IMR-90 (cell line): ENCODE data around the gene CARD16. TPM values are rescaled to one million over a fixed set of nuclear protein-coding genes. Genes with fewer than 3 reads are reported as not detected.

Experiments
- ATAC-seq: fragments of 200-7000 bp; cut with Tn5 transposase; 2 replicates; pipeline ENCODE4 v1.9.1; 2020; ENCODE audit warnings: low read depth, mild to moderate bottlenecking, moderate library complexity
- BruUV-seq: library from RNA; stranded (reverse); fragments of 400-500 nt; replicated peaks from 2 replicates; lab custom pipeline; 2021; lab: Mats Ljungman, UMichigan
- CTCF ChIA-PET: fragments of 300-600 bp; formaldehyde crosslinking; extraction: SDS; loops from one replicate; lab custom pipeline; 2021; ENCODE audit warnings: antibody characterized with exemption; lab: Yijun Ruan, JAX
- POLR2A ChIA-PET: fragments of 300-600 bp; sonication (Branson Sonifier 250); formaldehyde crosslinking; loops from one replicate; lab custom pipeline; 2022; ENCODE audit warnings: antibody characterized with exemption; ENCODE audit not compliant: unreplicated experiment; lab: Charles Lee
- DNase-seq: peaks from one replicate; pipeline ENCODE4 v3.0.0; 2013
- H2AFZ ChIP-seq: replicated peaks from 2 replicates; pipeline ENCODE3; 2013; ENCODE audit warnings: low read length, mild to moderate bottlenecking; ENCODE audit not compliant: poor library complexity
- H2AK5ac ChIP-seq: 2 replicates; pipeline ENCODE4 v1.6.1; 2013; ENCODE audit warnings: low read depth, low read length, inconsistent platforms
- H2AK9ac ChIP-seq: replicated peaks from 2 replicates; pipeline ENCODE3; 2013; ENCODE audit warnings: mild to moderate bottlenecking, low read depth, low read length, moderate library complexity; ENCODE audit not compliant: poor library complexity
- H2BK120ac ChIP-seq: 2 replicates; pipeline ENCODE4 v1.6.1; 2013; ENCODE audit warnings: low read depth, low read length, inconsistent platforms
- H2BK15ac ChIP-seq: 3 replicates; pipeline ENCODE4 v1.6.1; 2013; ENCODE audit warnings: low read depth, low read length, inconsistent platforms
- H2BK20ac ChIP-seq: 2 replicates; pipeline ENCODE4 v1.6.1; 2013; ENCODE audit warnings: low read depth, mild to moderate bottlenecking, inconsistent platforms, low read length, moderate library complexity
- H2BK5ac ChIP-seq: 2 replicates; pipeline ENCODE4 v1.6.1; 2013; ENCODE audit warnings: mild to moderate bottlenecking, low read depth, low read length, inconsistent platforms; ENCODE audit not compliant: poor library complexity, severe bottlenecking
- H3K14ac ChIP-seq: replicated peaks from 2 replicates; pipeline ENCODE4 v1.6.1; 2013; ENCODE audit warnings: low read depth, low read length, inconsistent platforms
- H3K18ac ChIP-seq: 2 replicates; pipeline ENCODE4 v1.6.1; 2013; ENCODE audit warnings: low read depth, low read length, control low read depth
- H3K23ac ChIP-seq: 2 replicates; pipeline ENCODE4 v1.6.1; 2013; ENCODE audit warnings: low read depth, low read length, inconsistent platforms
- H3K27ac ChIP-seq: 2 replicates; pipeline ENCODE4 v1.5.1; 2013; ENCODE audit warnings: mild to moderate bottlenecking, control low read depth, low read length; ENCODE audit not compliant: insufficient read depth
- H3K27me3 ChIP-seq: 2 replicates; pipeline ENCODE4 v1.6.1; 2013; ENCODE audit warnings: low read length; ENCODE audit not compliant: control insufficient read depth, insufficient read depth
- H3K36me3 ChIP-seq: 2 replicates; pipeline ENCODE4 v1.6.1; 2013; ENCODE audit warnings: low read length, mixed read lengths; ENCODE audit not compliant: control insufficient read depth, insufficient read depth
- H3K4ac ChIP-seq: 2 replicates; pipeline ENCODE4 v1.6.1; 2013; ENCODE audit warnings: low read depth, low read length, inconsistent platforms
- H3K4me1 ChIP-seq: 2 replicates; pipeline ENCODE4 v1.6.1; 2013; ENCODE audit warnings: low read length, mixed read lengths; ENCODE audit not compliant: control insufficient read depth, insufficient read depth
- H3K4me2 ChIP-seq: 2 replicates; pipeline ENCODE4 v1.6.1; 2013; ENCODE audit warnings: low read depth, mild to moderate bottlenecking, control low read depth, low read length, moderate library complexity
- H3K4me3 ChIP-seq: 2 replicates; pipeline ENCODE4 v1.5.1; 2013; ENCODE audit warnings: low read depth, mild to moderate bottlenecking, control low read depth, low read length, moderate library complexity; ENCODE audit not compliant: insufficient read depth
- H3K56ac ChIP-seq: 2 replicates; pipeline ENCODE4 v1.6.1; 2013; ENCODE audit warnings: low read length, inconsistent platforms; ENCODE audit not compliant: insufficient read depth; ENCODE audit errors: extremely low read depth
- H3K79me1 ChIP-seq, 2 experiments: 2 replicates each; pipeline ENCODE4 v1.6.1; 2013; ENCODE audit warnings: low read length in 2 of 2, inconsistent platforms in 1 of 2, low read depth in 1 of 2
- H3K9ac ChIP-seq: 2 replicates; pipeline ENCODE4 v1.6.1; 2013; ENCODE audit warnings: low read depth, low read length, control low read depth
- H3K9me1 ChIP-seq: 2 replicates; pipeline ENCODE4 v1.6.1; 2013; ENCODE audit warnings: low read length, inconsistent platforms; ENCODE audit not compliant: insufficient read depth
- H3K9me3 ChIP-seq: 2 replicates; pipeline ENCODE4 v1.6.1; 2013; ENCODE audit warnings: low read length; ENCODE audit not compliant: control insufficient read depth, insufficient read depth
- H4K20me1 ChIP-seq: 2 replicates; pipeline ENCODE4 v1.6.1; 2013; ENCODE audit warnings: low read length, inconsistent platforms; ENCODE audit not compliant: insufficient read depth
- H4K5ac ChIP-seq: 2 replicates; pipeline ENCODE4 v1.6.1; 2013; ENCODE audit warnings: mild to moderate bottlenecking, low read depth, low read length, control low read depth
- H4K8ac ChIP-seq, 2 experiments: 2 replicates each; pipeline ENCODE4 v1.6.1; 2013; ENCODE audit warnings: low read depth in 2 of 2, low read length in 2 of 2, control low read depth in 1 of 2, inconsistent platforms in 1 of 2
- H4K91ac ChIP-seq: 2 replicates; pipeline ENCODE4 v1.6.1; 2013; ENCODE audit warnings: low read depth, low read length, inconsistent platforms; ENCODE audit not compliant: insufficient read depth
- RAD21 ChIP-seq: IDR thresholded peaks from 2 replicates; pipeline ENCODE4 v1.6.1; 2012; ENCODE audit warnings: low read length, improper control_type of control experiment
- WGBS, 2 experiments: methylation state at CpG; one replicate each; pipeline versions ENCODE4 v1.1.5 to v1.1.7; 2013; ENCODE audit warnings: missing lambda C conversion rate in 2 of 2; ENCODE audit not compliant: insufficient read length in 1 of 2; ENCODE audit errors: extremely low coverage in 2 of 2; 5-methylcytosine and 5-hydroxymethylcytosine counted together
- dilution Hi-C: fragments of 300-500 bp; cut with HindIII; formaldehyde crosslinking; loops from one replicate; pipeline ENCODE4 v1.14.3; 2018; ENCODE audit warnings: low sequenced_read_pairs; ENCODE audit not compliant: unreplicated experiment
- in situ Hi-C: fragments of 300-500 bp; cut with MboI; formaldehyde crosslinking; loops from 3 replicates; pipeline ENCODE4 v1.14.3; 2019; ENCODE audit warnings: low sequenced_read_pairs, inconsistent platforms, mixed read lengths
- intact Hi-C: fragments of 100-400 bp; cut with micrococcal nuclease; formaldehyde crosslinking; loops from 2 replicates; pipeline ENCODE4 v1.10.0; 2022
- polyA plus RNA-seq, 3 experiments: library from polyadenylated mRNA; depleted of rRNA; stranded (reverse); fragments of >200 nt; gene quantifications; 2 replicates each; pipeline ENCODE4 v1.2.3, GENCODE V29; 2012; ENCODE audit warnings: low replicate concordance in 1 of 3
- total RNA-seq: library from RNA; depleted of rRNA; stranded (reverse); fragments of >200 nt; gene quantifications from 2 replicates; pipeline ENCODE4 v1.2.3, GENCODE V29; 2012
- TF ChIP-seq, protein P1 (sequence below): conservative IDR thresholded peaks from 2 replicates; pipeline ENCODE4 v1.5.1; 2012; ENCODE audit warnings: mild to moderate bottlenecking, low read depth, low read length, improper control_type of control experiment

The CARD16 gene
- total and polyA plus RNA-seq, 2 of the 4 experiments (the other 2 are of a cell fraction) = 7.9 to 29.2 TPM

GRCh38 chr11:105000797-105001196, 44.3 kb downstream of the CARD16 start:
- Histone ChIP-seq H3K36me3 (no peaks in the 10 kb centered on the region), H4K20me1 (no peaks in the 10 kb centered on the region), H2AFZ (no peak overlapping the region), H4K91ac (no peak overlapping the region), H2AK9ac (no peak overlapping the region), H2BK15ac (no peak overlapping the region), H2BK120ac (no peak overlapping the region), H3K18ac (no peak overlapping the region), H3K4me1 (peaks cover 3% of the 10 kb centered on the region), H4K5ac (no peak overlapping the region), H2BK20ac (no peak overlapping the region), H3K9me1 (no peaks in the 10 kb centered on the region; the same call in 1 of the 2 replicates), H3K9ac (no peak overlapping the region), H3K27ac (no peak overlapping the region), H2AK5ac (no peak overlapping the region), H3K23ac (no peak overlapping the region), H3K4me3 (no peak overlapping the region), H3K27me3 (no peaks in the 10 kb centered on the region), H3K9me3 (no peaks in the 10 kb centered on the region), H3K4me2 (no peak overlapping the region), H3K79me1 (no peaks in the 10 kb centered on the region), H3K4ac (peak overlapping the region; percentile 27; the same call in 1 of the 2 replicates), H3K56ac (no peak overlapping the region), H3K14ac (no peak overlapping the region), H4K8ac (no peak overlapping the region), H2BK5ac (no peak overlapping the region)
- in situ Hi-C loops (no loop called here), intact Hi-C loops (no loop called here), dilution Hi-C loops (no loop called here)
- DNase-seq (no peak), ATAC-seq (no peak)
- no TSS peak for BruUV-seq
- TF ChIP-seq, protein P1, sequence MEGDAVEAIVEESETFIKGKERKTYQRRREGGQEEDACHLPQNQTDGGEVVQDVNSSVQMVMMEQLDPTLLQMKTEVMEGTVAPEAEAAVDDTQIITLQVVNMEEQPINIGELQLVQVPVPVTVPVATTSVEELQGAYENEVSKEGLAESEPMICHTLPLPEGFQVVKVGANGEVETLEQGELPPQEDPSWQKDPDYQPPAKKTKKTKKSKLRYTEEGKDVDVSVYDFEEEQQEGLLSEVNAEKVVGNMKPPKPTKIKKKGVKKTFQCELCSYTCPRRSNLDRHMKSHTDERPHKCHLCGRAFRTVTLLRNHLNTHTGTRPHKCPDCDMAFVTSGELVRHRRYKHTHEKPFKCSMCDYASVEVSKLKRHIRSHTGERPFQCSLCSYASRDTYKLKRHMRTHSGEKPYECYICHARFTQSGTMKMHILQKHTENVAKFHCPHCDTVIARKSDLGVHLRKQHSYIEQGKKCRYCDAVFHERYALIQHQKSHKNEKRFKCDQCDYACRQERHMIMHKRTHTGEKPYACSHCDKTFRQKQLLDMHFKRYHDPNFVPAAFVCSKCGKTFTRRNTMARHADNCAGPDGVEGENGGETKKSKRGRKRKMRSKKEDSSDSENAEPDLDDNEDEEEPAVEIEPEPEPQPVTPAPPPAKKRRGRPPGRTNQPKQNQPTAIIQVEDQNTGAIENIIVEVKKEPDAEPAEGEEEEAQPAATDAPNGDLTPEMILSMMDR = 0 out of 2 replicates have a peak, but pooled peaks have one; percentile 21
- TF ChIP-seq RAD21 = no peak
- 40% methylated on average over 1 of the region's 7 CpGs; no CpG with 5 or more reads in 1 of the 2 experiments for WGBS, 2 experiments
- ChIA-PET CTCF (no interaction called here), POLR2A (no interaction called here)
